ENCODE results near the gene LYPD6B. TPM values are rescaled to one million over a fixed set of nuclear protein-coding genes. Genes with fewer than 3 reads are reported as not detected.
A peak's percentile ranks its signal among the peaks of the same experiment; 100 is the strongest.

Gene LYPD6B
- total and polyA plus RNA-seq, 10 of the 15 experiments (the other 5 are each of a cell fraction or from before 2014, with no cell fraction given), result 1.0 to 6.6 (median 4.0) TPM

DNA sequence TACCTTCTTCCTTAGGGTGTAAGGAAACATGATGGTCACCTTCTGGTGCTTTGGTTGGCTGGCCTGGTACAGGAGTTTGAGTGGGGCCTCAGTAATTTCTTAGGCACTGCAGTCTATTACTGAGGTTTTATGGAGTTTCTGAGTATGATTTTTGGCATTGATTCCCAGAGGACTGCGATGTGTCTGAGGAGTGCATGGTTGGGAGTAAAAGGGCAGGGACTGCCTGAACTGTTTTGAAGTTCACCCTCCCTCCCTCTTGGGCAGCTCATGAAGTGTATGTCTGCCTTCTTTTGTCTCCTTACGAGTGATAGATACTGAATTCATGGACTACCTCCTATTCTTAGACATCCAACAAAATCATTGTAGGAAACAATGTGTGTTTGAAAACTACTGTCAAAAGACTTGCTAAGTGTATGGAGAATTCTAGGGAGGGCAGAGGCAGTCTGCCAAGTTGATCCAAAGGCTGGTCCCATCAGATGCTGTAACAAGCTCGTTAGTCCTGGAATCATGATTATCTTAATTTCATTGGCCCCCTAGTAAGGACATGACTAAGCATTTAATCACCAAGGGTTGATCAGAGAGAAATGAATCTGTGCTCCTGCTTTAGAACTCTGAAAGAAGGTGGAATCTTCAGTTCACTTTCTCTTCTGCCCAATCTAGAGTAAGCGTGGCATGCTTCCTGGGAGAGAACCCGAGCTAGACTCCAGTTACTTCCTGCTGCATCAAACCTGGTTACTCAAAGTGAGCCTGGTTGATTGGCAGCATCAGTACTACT lies 26.5 kb downstream of the LYPD6B start:
- H3K4me2 ChIP-seq (ENCODE audit: control insufficient read depth, insufficient read depth), result no peak overlapping the region
- RAD21 ChIA-PET (ENCODE audit: unreplicated experiment), result no interaction called here
- H3K36me3 ChIP-seq (ENCODE audit: control insufficient read depth in 2 of 2, insufficient read depth in 2 of 2, low read length in 1 of 2), result no peaks in the 10 kb centered on the region
- H3K27ac ChIP-seq (ENCODE audit: control insufficient read depth, insufficient read depth), result no peak overlapping the region
- FAIRE-seq, result peak; percentile 56
- in situ Hi-C loops (cut with MboI) (no loop called here), intact Hi-C loops (cut with micrococcal nuclease; ENCODE audit: unreplicated experiment) (no loop called here)
- no TSS peak for BruUV-seq (replicated peaks)
- TF ChIP-seq, protein P1, sequence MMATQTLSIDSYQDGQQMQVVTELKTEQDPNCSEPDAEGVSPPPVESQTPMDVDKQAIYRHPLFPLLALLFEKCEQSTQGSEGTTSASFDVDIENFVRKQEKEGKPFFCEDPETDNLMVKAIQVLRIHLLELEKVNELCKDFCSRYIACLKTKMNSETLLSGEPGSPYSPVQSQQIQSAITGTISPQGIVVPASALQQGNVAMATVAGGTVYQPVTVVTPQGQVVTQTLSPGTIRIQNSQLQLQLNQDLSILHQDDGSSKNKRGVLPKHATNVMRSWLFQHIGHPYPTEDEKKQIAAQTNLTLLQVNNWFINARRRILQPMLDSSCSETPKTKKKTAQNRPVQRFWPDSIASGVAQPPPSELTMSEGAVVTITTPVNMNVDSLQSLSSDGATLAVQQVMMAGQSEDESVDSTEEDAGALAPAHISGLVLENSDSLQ (IDR thresholded peaks at IDR 0.05), result peak; percentile 32; the same call in 1 of the 2 replicates
- TF ChIP-seq SMARCA5 (IDR thresholded peaks at IDR 0.05) (no peak), BMI1 (IDR thresholded peaks at IDR 0.05; ENCODE audit: borderline replicate concordance) (no peak), CREM (IDR thresholded peaks at IDR 0.05; ENCODE audit: low read depth) (no peak)
- TF ChIP-seq, protein P2, sequence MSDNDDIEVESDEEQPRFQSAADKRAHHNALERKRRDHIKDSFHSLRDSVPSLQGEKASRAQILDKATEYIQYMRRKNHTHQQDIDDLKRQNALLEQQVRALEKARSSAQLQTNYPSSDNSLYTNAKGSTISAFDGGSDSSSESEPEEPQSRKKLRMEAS (IDR thresholded peaks at IDR 0.05; ENCODE audit: low read depth, low read length), result no peak
- SMC1A ChIA-PET (ENCODE audit: uncharacterized antibody, unreplicated experiment), result no interaction called here
- WGBS (ENCODE audit: insufficient coverage, insufficient replicate concordance, low lambda C conversion rate, missing lambda C conversion rate), result 34% methylated on average over 5 of the region's 5 CpGs
- H2AFZ ChIP-seq (ENCODE audit: control insufficient read depth, low read depth, low read length), result no peak overlapping the region; the same call in 1 of the 2 replicates
- POLR2A ChIA-PET, result no interaction called here
- no peaks in the 10 kb centered on the region for H3K79me2 ChIP-seq (ENCODE audit: control insufficient read depth, insufficient read depth, low read length)
- no peaks in the 10 kb centered on the region; the same call in 2 of the 3 replicates for H3K9me3 ChIP-seq (replicated peaks; ENCODE audit: control insufficient read depth, insufficient read depth, low read length)
- H3K4me3 ChIP-seq, result no peak overlapping the region
- H3K27me3 ChIP-seq (replicated peaks in 1 of 2; ENCODE audit: control insufficient read depth in 2 of 2, insufficient read depth in 2 of 2, low read length in 1 of 2), result no peaks in the 10 kb centered on the region
- CTCF ChIA-PET, result interaction anchor here (1.2 kb wide), 1 partner anchor 47 kb away, joined by 3 read pairs; no protein-coding TSS in a partner anchor
- ATAC-seq, result no peak
- peaks cover 6% of the 10 kb centered on the region for H3K4me1 ChIP-seq (ENCODE audit: control insufficient read depth, insufficient read depth, low read length)
- H4K20me1 ChIP-seq (ENCODE audit: control insufficient read depth, insufficient read depth), result no peaks in the 10 kb centered on the region
- H3K9ac ChIP-seq (ENCODE audit: control insufficient read depth, insufficient read depth, low read length), result no peak overlapping the region
- DNase-seq (ENCODE audit: low read depth, low spot score), result no peak
